ENCODE data around the gene HEBP2. TPM values are rescaled to one million over a fixed set of nuclear protein-coding genes. Genes with fewer than 3 reads are reported as not detected.

HEBP2 gene
- total and polyA plus RNA-seq, 2 of the 13 experiments (the other 11 are each of a cell fraction or from before 2014, with no cell fraction given) = 16.0 to 72.8 TPM

DNA sequence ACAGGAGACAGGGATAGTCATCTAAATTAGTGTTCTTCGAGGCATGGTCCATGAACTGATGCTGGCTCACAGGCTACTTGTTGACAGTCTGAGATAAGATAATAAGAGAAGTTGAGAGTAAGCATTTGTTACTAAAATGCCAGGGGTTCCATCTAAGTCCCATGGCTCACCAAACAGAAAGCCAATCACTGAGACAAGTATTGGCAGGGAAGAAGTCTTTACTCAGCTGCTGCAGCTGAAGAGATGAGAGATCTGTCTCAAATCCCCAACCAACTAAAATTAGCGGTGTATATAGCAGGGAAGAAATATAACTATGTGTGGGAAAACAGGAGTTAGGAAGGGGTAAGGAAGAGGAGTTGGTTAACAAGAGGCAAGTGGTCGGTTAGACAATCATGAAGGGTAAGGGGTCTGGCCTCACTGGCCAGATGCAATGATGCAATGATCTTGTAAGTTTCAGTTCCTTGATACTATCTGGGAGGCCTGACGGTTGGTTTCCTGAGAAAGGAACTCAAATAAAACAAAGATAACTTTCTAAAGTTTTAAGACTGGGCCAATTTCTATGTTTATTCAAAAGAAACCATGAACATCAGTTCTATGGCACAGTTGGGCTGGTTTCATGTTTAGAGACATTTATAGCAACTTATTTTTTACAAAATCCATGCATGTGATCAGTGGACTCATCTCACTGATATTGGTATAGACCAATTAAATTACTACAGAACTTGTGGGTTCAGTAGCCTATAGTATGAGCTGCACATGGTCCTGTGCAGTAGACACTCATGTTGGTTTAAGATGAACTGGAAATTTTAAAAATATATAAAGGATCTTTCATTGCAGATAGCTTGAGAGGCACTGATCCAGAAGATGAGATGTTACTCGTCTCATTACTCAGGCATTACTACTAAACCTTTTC is 9.9 kb upstream of the HEBP2 start:
- WGBS (ENCODE audit: low lambda C conversion rate) = 29% methylated on average over 5 of the region's 5 CpGs
- DNase-seq (ENCODE audit: low spot score) (no peak), ATAC-seq (no peak), FAIRE-seq (no peak)
- Histone ChIP-seq H3K36me3 (replicated peaks in 1 of 2; ENCODE audit: control insufficient read depth in 1 of 2, insufficient read depth in 2 of 2, low read length in 2 of 2) (no peaks in the 10 kb centered on the region), H3K4me1 (ENCODE audit: insufficient read depth, low read length) (peaks cover 10% of the 10 kb centered on the region), H3K27me3 (ENCODE audit: control insufficient read depth in 1 of 2, insufficient read depth in 2 of 2, low read length in 2 of 2) (no peaks in the 10 kb centered on the region; a peak in 1 of 5 replicates), H3K4me3 (replicated peaks in 1 of 3; ENCODE audit: insufficient read depth in 1 of 3, low read depth in 2 of 3, low read length in 3 of 3) (no peak overlapping the region), H2AFZ (ENCODE audit: low read length) (no peak overlapping the region), H3K9ac (ENCODE audit: insufficient read depth, low read depth, low read length) (no peak overlapping the region), H3K27ac (ENCODE audit: extremely low read length, insufficient read depth, low read length) (no peak overlapping the region), H3K4me2 (ENCODE audit: low read depth, low read length) (no peak overlapping the region), H4K20me1 (ENCODE audit: insufficient read depth, low read length) (no peaks in the 10 kb centered on the region), H3K79me2 (ENCODE audit: insufficient read depth, low read length) (no peaks in the 10 kb centered on the region), H3K9me3 (ENCODE audit: low read length) (no peaks in the 10 kb centered on the region)
- ChIA-PET CTCF (ENCODE audit: low intra/inter-chr PET ratio, low total read pairs) (no interaction called here), POLR2A (no interaction called here)
- TF ChIP-seq ZFAT (CRISPR knock-in tag; conservative IDR thresholded peaks at IDR 0.05) = no peak
- no peak for TF ChIP-seq ZNF292 (CRISPR knock-in tag; IDR thresholded peaks at IDR 0.05; ENCODE audit: borderline replicate concordance, low read depth)
- TF ChIP-seq MIER2 (CRISPR knock-in tag; IDR thresholded peaks at IDR 0.05) = no peak
- TF ChIP-seq, protein P1, sequence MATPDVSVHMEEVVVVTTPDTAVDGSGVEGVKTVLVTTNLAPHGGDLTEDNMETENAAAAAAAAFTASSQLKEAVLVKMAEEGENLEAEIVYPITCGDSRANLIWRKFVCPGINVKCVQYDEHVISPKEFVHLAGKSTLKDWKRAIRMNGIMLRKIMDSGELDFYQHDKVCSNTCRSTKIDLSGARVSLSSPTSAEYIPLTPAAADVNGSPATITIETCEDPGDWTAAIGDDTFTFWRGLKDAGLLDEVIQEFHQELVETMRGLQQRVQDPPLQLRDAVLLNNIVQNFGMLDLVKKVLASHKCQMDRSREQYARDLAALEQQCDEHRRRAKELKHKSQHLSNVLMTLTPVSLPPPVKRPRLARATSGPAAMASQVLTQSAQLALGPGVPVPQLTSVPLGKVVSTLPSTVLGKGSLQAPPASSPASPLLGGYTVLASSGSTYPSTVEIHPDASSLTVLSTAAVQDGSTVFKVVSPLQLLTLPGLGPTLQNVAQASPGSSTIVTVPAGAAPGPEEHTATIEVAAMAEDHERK (CRISPR knock-in tag; IDR thresholded peaks at IDR 0.05; ENCODE audit: low read depth) = no peak
- TF ChIP-seq ZNF572 (CRISPR knock-in tag; IDR thresholded peaks at IDR 0.05) = no peak
- TF ChIP-seq RFX3 (CRISPR knock-in tag; IDR thresholded peaks at IDR 0.05) = no peak
- TF ChIP-seq KDM6A (CRISPR knock-in tag; IDR thresholded peaks at IDR 0.05; ENCODE audit: low read depth) = no peak
- TF ChIP-seq ATF7 (IDR thresholded peaks at IDR 0.05) = peak; percentile 26; the same call in 1 of the 2 replicates
- no peak for TF ChIP-seq ATF7 (CRISPR knock-in tag; IDR thresholded peaks at IDR 0.05)
- no peak for TF ChIP-seq PHF20 (CRISPR knock-in tag; IDR thresholded peaks at IDR 0.05)
- no TSS peak for BruUV-seq (replicated peaks)
- intact Hi-C loops (cut with micrococcal nuclease; ENCODE audit: unreplicated experiment) = no loop called here
- in situ Hi-C loops (cut with HindIII; ENCODE audit: extremely low pct_ligation_motif_present, low pct_unique_long_range_greater_than_20kb) = no loop called here
